ENCODE results near the gene SLC1A2. TPM values are rescaled to one million over a fixed set of nuclear protein-coding genes. Genes with fewer than 3 reads are reported as not detected.
A peak's percentile ranks its signal among the peaks of the same experiment; 100 is the strongest.

Gene SLC1A2
- total RNA-seq, 1 experiment from 2014 or later: 0.25 TPM

DNA sequence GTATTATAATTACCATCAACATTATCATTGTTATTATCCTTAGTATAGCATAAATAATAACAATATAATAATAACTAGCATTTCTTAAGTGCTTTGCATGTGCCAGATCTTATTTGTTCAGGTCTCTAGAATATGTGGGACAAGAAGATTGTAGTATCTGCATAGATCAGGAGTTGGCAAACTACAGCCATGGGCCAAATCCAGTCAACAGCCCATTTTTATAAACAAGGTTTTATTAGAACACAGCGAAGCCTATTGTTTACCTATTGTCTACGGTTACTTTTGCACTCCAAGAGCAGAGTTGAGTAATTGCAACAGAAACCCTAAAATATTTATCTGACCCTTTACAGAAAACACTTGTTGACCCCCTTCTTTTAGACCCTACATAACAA lies 81.4 kb downstream of the SLC1A2 start:
- Histone ChIP-seq H3K4me3 (replicated peaks in 1 of 2; ENCODE audit: low read depth in 1 of 2, low read length in 2 of 2) (no peak overlapping the region), H3K4me1 (ENCODE audit: control insufficient read depth in 1 of 2, insufficient read depth in 2 of 2, low read length in 2 of 2) (peaks cover 8 to 27% of the 10 kb centered on the region in 2 experiments; a peak in 3 of 4 replicates), H4K20me1 (ENCODE audit: insufficient read depth) (no peaks in the 10 kb centered on the region), H3K9me2 (ENCODE audit: insufficient read depth) (no peaks in the 10 kb centered on the region), H3K9ac (ENCODE audit: low read length) (no peak overlapping the region), H3K9me3 (ENCODE audit: control insufficient read depth in 1 of 2, insufficient read depth in 1 of 2, low read depth in 1 of 2, low read length in 2 of 2) (no peaks in the 10 kb centered on the region), H3K27me3 (ENCODE audit: insufficient read depth, low read length) (no peaks in the 10 kb centered on the region), H3K27ac (ENCODE audit: low read depth, low read length) (no peak overlapping the region; the same call in 1 of the 2 replicates), H3K36me3 (ENCODE audit: control insufficient read depth in 1 of 2, insufficient read depth in 2 of 2, low read length in 2 of 2) (no peaks in the 10 kb centered on the region), H3K4me2 (ENCODE audit: low read length) (peak overlapping the region; percentile 67; the same call in 1 of the 2 replicates), H3K79me2 (ENCODE audit: insufficient read depth, low read length) (no peaks in the 10 kb centered on the region), H2AFZ (ENCODE audit: low read depth, low read length, poor library complexity, severe bottlenecking) (no peak overlapping the region)
- ChIA-PET CTCF (interaction anchor here (1.4 kb wide), 1 partner anchor 54 kb away, joined by 4 read pairs; no protein-coding TSS in a partner anchor), POLR2A (interaction anchor here (1.1 kb wide), 1 partner anchor 10 kb away, joined by 3 read pairs; no protein-coding TSS in a partner anchor), RAD21 (ENCODE audit: low non-redundant PET in 1 of 2, low total read pairs in 2 of 2, uncharacterized antibody in 2 of 2, unreplicated experiment in 2 of 2) (no interaction called here)
- ATAC-seq: no peak
- intact Hi-C loops (cut with micrococcal nuclease): no loop called here
- BruUV-seq (replicated peaks): no TSS peak
- TF ChIP-seq, protein P1, sequence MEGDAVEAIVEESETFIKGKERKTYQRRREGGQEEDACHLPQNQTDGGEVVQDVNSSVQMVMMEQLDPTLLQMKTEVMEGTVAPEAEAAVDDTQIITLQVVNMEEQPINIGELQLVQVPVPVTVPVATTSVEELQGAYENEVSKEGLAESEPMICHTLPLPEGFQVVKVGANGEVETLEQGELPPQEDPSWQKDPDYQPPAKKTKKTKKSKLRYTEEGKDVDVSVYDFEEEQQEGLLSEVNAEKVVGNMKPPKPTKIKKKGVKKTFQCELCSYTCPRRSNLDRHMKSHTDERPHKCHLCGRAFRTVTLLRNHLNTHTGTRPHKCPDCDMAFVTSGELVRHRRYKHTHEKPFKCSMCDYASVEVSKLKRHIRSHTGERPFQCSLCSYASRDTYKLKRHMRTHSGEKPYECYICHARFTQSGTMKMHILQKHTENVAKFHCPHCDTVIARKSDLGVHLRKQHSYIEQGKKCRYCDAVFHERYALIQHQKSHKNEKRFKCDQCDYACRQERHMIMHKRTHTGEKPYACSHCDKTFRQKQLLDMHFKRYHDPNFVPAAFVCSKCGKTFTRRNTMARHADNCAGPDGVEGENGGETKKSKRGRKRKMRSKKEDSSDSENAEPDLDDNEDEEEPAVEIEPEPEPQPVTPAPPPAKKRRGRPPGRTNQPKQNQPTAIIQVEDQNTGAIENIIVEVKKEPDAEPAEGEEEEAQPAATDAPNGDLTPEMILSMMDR (IDR thresholded peaks at IDR 0.05 in 2 of 3, conservative IDR thresholded peaks at IDR 0.05 in 1 of 3; ENCODE audit: borderline replicate concordance in 1 of 3, insufficient read depth in 1 of 3, low read depth in 2 of 3, low read length in 2 of 3): no peak
- TF ChIP-seq SIN3A (IDR thresholded peaks at IDR 0.05; ENCODE audit: low read depth): no peak
- no peak for TF ChIP-seq TCF7L2 (IDR thresholded peaks at IDR 0.05; ENCODE audit: borderline replicate concordance, extremely low read depth, insufficient read depth, insufficient read length)
- TF ChIP-seq POLR2AphosphoS5 (IDR thresholded peaks at IDR 0.05; ENCODE audit: low read depth, low read length): no peak
- TF ChIP-seq POLR2A (IDR thresholded peaks at IDR 0.05; ENCODE audit: borderline replicate concordance, extremely low read depth, insufficient read depth, insufficient read length): no peak
- TF ChIP-seq EZH2 (IDR thresholded peaks at IDR 0.05): no peak
- no peak for TF ChIP-seq EGR1 (IDR thresholded peaks at IDR 0.05; ENCODE audit: low read depth)
- TF ChIP-seq RAD21 (IDR thresholded peaks at IDR 0.05; ENCODE audit: low read depth): no peak
- no peak for TF ChIP-seq ELF1 (IDR thresholded peaks at IDR 0.05; ENCODE audit: borderline replicate concordance, low read depth)
- TF ChIP-seq, protein P2, sequence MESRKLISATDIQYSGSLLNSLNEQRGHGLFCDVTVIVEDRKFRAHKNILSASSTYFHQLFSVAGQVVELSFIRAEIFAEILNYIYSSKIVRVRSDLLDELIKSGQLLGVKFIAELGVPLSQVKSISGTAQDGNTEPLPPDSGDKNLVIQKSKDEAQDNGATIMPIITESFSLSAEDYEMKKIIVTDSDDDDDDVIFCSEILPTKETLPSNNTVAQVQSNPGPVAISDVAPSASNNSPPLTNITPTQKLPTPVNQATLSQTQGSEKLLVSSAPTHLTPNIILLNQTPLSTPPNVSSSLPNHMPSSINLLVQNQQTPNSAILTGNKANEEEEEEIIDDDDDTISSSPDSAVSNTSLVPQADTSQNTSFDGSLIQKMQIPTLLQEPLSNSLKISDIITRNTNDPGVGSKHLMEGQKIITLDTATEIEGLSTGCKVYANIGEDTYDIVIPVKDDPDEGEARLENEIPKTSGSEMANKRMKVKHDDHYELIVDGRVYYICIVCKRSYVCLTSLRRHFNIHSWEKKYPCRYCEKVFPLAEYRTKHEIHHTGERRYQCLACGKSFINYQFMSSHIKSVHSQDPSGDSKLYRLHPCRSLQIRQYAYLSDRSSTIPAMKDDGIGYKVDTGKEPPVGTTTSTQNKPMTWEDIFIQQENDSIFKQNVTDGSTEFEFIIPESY (IDR thresholded peaks at IDR 0.05; ENCODE audit: extremely low read depth, insufficient replicate concordance, low read length): no peak
- TF ChIP-seq SRF (IDR thresholded peaks at IDR 0.05; ENCODE audit: low read depth): no peak
- TF ChIP-seq, protein P3, sequence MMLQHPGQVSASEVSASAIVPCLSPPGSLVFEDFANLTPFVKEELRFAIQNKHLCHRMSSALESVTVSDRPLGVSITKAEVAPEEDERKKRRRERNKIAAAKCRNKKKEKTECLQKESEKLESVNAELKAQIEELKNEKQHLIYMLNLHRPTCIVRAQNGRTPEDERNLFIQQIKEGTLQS (IDR thresholded peaks at IDR 0.05): no peak
- TF ChIP-seq, protein P4, sequence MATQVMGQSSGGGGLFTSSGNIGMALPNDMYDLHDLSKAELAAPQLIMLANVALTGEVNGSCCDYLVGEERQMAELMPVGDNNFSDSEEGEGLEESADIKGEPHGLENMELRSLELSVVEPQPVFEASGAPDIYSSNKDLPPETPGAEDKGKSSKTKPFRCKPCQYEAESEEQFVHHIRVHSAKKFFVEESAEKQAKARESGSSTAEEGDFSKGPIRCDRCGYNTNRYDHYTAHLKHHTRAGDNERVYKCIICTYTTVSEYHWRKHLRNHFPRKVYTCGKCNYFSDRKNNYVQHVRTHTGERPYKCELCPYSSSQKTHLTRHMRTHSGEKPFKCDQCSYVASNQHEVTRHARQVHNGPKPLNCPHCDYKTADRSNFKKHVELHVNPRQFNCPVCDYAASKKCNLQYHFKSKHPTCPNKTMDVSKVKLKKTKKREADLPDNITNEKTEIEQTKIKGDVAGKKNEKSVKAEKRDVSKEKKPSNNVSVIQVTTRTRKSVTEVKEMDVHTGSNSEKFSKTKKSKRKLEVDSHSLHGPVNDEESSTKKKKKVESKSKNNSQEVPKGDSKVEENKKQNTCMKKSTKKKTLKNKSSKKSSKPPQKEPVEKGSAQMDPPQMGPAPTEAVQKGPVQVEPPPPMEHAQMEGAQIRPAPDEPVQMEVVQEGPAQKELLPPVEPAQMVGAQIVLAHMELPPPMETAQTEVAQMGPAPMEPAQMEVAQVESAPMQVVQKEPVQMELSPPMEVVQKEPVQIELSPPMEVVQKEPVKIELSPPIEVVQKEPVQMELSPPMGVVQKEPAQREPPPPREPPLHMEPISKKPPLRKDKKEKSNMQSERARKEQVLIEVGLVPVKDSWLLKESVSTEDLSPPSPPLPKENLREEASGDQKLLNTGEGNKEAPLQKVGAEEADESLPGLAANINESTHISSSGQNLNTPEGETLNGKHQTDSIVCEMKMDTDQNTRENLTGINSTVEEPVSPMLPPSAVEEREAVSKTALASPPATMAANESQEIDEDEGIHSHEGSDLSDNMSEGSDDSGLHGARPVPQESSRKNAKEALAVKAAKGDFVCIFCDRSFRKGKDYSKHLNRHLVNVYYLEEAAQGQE (IDR thresholded peaks at IDR 0.05; ENCODE audit: low read depth): no peak
- no peak for TF ChIP-seq ZNF274 (IDR thresholded peaks at IDR 0.05; ENCODE audit: low read depth, low read length)
- no peak for TF ChIP-seq CBX3 (IDR thresholded peaks at IDR 0.05; ENCODE audit: low read depth)
- no peak for TF ChIP-seq CEBPB (IDR thresholded peaks at IDR 0.05; ENCODE audit: low read depth)
- TF ChIP-seq EZH2phosphoT487 (IDR thresholded peaks at IDR 0.05; ENCODE audit: borderline replicate concordance): no peak
- TF ChIP-seq, protein P5, sequence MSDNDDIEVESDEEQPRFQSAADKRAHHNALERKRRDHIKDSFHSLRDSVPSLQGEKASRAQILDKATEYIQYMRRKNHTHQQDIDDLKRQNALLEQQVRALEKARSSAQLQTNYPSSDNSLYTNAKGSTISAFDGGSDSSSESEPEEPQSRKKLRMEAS (IDR thresholded peaks at IDR 0.05): no peak
- TF ChIP-seq YY1 (IDR thresholded peaks at IDR 0.05; ENCODE audit: extremely low read depth, insufficient replicate concordance, low read depth, low read length): no peak
- no peak for TF ChIP-seq SP1 (IDR thresholded peaks at IDR 0.05; ENCODE audit: low read depth)
- DNase-seq (ENCODE audit: low read depth, low spot score): no peak

Data from HCT116 (cell line).